Measurements from ENCODE around the gene DIDO1.

DNA sequence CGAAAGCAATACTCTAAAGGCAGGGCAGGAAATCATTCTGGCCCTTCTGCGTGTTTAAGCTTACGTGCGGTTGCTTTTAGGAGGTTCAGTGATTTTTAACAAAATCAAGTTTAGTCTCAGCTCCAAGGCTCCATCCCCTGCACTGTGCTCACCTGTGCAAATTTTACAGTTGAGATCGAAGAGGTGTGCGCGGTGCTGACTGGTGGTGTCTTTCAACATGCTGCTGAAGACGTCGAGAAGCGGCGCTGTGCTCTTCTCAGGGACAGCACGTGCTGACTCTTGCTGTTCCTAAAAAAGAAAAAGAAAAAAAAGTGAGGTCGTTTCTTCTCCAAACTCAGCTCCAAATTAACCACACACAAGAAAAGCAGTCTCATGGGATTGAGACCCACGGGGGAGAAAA is 32.0 kb downstream of the DIDO1 start:
- TF ChIP-seq, protein P1, sequence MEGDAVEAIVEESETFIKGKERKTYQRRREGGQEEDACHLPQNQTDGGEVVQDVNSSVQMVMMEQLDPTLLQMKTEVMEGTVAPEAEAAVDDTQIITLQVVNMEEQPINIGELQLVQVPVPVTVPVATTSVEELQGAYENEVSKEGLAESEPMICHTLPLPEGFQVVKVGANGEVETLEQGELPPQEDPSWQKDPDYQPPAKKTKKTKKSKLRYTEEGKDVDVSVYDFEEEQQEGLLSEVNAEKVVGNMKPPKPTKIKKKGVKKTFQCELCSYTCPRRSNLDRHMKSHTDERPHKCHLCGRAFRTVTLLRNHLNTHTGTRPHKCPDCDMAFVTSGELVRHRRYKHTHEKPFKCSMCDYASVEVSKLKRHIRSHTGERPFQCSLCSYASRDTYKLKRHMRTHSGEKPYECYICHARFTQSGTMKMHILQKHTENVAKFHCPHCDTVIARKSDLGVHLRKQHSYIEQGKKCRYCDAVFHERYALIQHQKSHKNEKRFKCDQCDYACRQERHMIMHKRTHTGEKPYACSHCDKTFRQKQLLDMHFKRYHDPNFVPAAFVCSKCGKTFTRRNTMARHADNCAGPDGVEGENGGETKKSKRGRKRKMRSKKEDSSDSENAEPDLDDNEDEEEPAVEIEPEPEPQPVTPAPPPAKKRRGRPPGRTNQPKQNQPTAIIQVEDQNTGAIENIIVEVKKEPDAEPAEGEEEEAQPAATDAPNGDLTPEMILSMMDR (IDR thresholded peaks at IDR 0.05): no peak
- no peak for TF ChIP-seq POLR2AphosphoS5 (IDR thresholded peaks at IDR 0.05)
